CD14-positive monocyte (primary cell): Measurements from ENCODE around the gene PPFIBP2. TPM values are rescaled to one million over a fixed set of nuclear protein-coding genes. Genes with fewer than 3 reads are reported as not detected.

Source experiments
- DNase-seq, 3 donors: peaks; one replicate each; pipeline ENCODE4 v3.0.0-alpha.2; 2011 to 2022
- H2AFZ ChIP-seq: 2 replicates; pipeline ENCODE4 v1.6.0; 2012; ENCODE audit warnings: mild to moderate bottlenecking, low read depth, low read length, inconsistent platforms; ENCODE audit not compliant: insufficient read depth, poor library complexity, severe bottlenecking
- H3K27ac ChIP-seq, 2 donors: 1 replicate in 1 of 2; 2 replicates in 1 of 2; pipeline ENCODE4 v1.5.1; 2012 to 2013; ENCODE audit warnings: low read length in 2 of 2, control low read depth in 1 of 2, inconsistent platforms in 1 of 2, low read depth in 1 of 2, mild to moderate bottlenecking in 1 of 2
- H3K27me3 ChIP-seq, 2 donors: one replicate each; pipeline versions ENCODE4 v1.6.0 to v1.6.1; 2011 to 2013; ENCODE audit warnings: low read length in 2 of 2; ENCODE audit not compliant: control insufficient read depth in 2 of 2, insufficient read depth in 2 of 2
- H3K36me3 ChIP-seq, 2 donors: replicated peaks in 1 of 2; 1 replicate in 1 of 2; 2 replicates in 1 of 2; pipeline versions ENCODE4 v1.5.1 to v1.6.1; 2012 to 2013; ENCODE audit warnings: low read length in 2 of 2, control low read depth in 1 of 2, inconsistent platforms in 1 of 2, mild to moderate bottlenecking in 1 of 2; ENCODE audit not compliant: insufficient read depth in 2 of 2, control insufficient read depth in 1 of 2
- H3K4me1 ChIP-seq, 2 donors: 1 replicate in 1 of 2; 2 replicates in 1 of 2; pipeline versions ENCODE4 v1.5.1 to v1.6.1; 2012 to 2013; ENCODE audit warnings: low read length in 2 of 2, control low read depth in 1 of 2, inconsistent platforms in 1 of 2, mild to moderate bottlenecking in 1 of 2, moderate library complexity in 1 of 2; ENCODE audit not compliant: insufficient read depth in 2 of 2, control insufficient read depth in 1 of 2
- H3K4me2 ChIP-seq: replicated peaks from 2 replicates; pipeline ENCODE3; 2012; ENCODE audit warnings: low read length, moderate library complexity, mild to moderate bottlenecking; ENCODE audit not compliant: poor library complexity, severe bottlenecking; ENCODE audit errors: extremely low read depth
- H3K4me3 ChIP-seq, 3 experiments: fragments of 200-600 bp in 1 of 3; sonication (generic) in 1 of 3; replicated peaks in 1 of 3; 1 replicate in 2 of 3; 2 replicates in 1 of 3; pipeline ENCODE4 v1.5.1; 2011 to 2013; ENCODE audit warnings: low read length in 3 of 3, mild to moderate bottlenecking in 3 of 3, control low read depth in 2 of 3, low read depth in 2 of 3, inconsistent platforms in 1 of 3, moderate library complexity in 1 of 3
- H3K79me2 ChIP-seq: 2 replicates; pipeline ENCODE4 v1.6.0; 2012; ENCODE audit warnings: mild to moderate bottlenecking, control low read depth, inconsistent platforms, low read length, moderate library complexity; ENCODE audit not compliant: insufficient read depth
- H3K9ac ChIP-seq: 2 replicates; pipeline ENCODE4 v1.6.0; 2017; ENCODE audit warnings: low read length, mild to moderate bottlenecking; ENCODE audit not compliant: insufficient read depth, poor library complexity, severe bottlenecking
- H3K9me3 ChIP-seq, 2 donors: replicated peaks in 1 of 2; 1 replicate in 1 of 2; 2 replicates in 1 of 2; pipeline versions ENCODE4 v1.5.1 to v1.6.1; 2012 to 2013; ENCODE audit warnings: low read length in 2 of 2, control low read depth in 1 of 2; ENCODE audit not compliant: control insufficient read depth in 1 of 2, insufficient read depth in 1 of 2
- H4K20me1 ChIP-seq: 2 replicates; pipeline ENCODE4 v1.6.0; 2012; ENCODE audit warnings: mild to moderate bottlenecking, low read length, control low read depth, moderate library complexity; ENCODE audit not compliant: insufficient read depth
- H3K27ac Mint-ChIP-seq, 7 donors: one replicate each; pipeline ENCODE4 v1.8.0; 2020; ENCODE audit warnings: mild to moderate bottlenecking in 7 of 7, mixed read lengths in 7 of 7, moderate library complexity in 6 of 7, inconsistent platforms in 2 of 7
- H3K27me3 Mint-ChIP-seq, 3 donors: one replicate each; pipeline ENCODE4 v1.8.0; 2021 to 2022; ENCODE audit warnings: low read depth in 3 of 3, mild to moderate bottlenecking in 3 of 3, mixed read lengths in 3 of 3, moderate library complexity in 3 of 3, inconsistent platforms in 1 of 3
- H3K36me3 Mint-ChIP-seq, 2 donors: one replicate each; pipeline ENCODE4 v1.8.0; 2020; ENCODE audit warnings: mixed read lengths in 2 of 2, inconsistent platforms in 1 of 2, mild to moderate bottlenecking in 1 of 2
- H3K4me1 Mint-ChIP-seq: one replicate; pipeline ENCODE4 v1.8.0; 2020; ENCODE audit warnings: mild to moderate bottlenecking, mixed read lengths
- H3K4me3 Mint-ChIP-seq, 2 donors: one replicate each; pipeline ENCODE4 v1.8.0; 2020; ENCODE audit warnings: mild to moderate bottlenecking in 2 of 2, mixed read lengths in 2 of 2, moderate library complexity in 1 of 2
- H3K9me3 Mint-ChIP-seq, 7 donors: one replicate each; pipeline ENCODE4 v1.8.0; 2020 to 2022; ENCODE audit warnings: mixed read lengths in 7 of 7, mild to moderate bottlenecking in 6 of 7, moderate library complexity in 6 of 7, inconsistent platforms in 2 of 7
- WGBS: methylation state at CpG from one replicate; pipeline ENCODE4 v1.1.5; 2013; ENCODE audit warnings: missing lambda C conversion rate; ENCODE audit not compliant: insufficient coverage; 5-methylcytosine and 5-hydroxymethylcytosine counted together
- intact Hi-C, 2 donors: fragments of 100-400 bp; cut with micrococcal nuclease; formaldehyde crosslinking; loops; one replicate each; pipeline versions ENCODE4 v1.15.0 to v1.15.1; 2023
- polyA plus RNA-seq, 3 donors: library from polyadenylated mRNA; depleted of rRNA in 1 of 3; unstranded in 2 of 3; stranded (reverse) in 1 of 3; fragments of 300-500 nt in 2 of 3; fragments of >200 nt in 1 of 3; fragmentation: Illumina TruSeq in 2 of 3; gene quantifications; 1 replicate in 2 of 3; 2 replicates in 1 of 3; pipeline ENCODE4 v1.2.3, GENCODE V29; 2012 to 2021
- TF ChIP-seq, protein P1 (sequence below): fragments of 200-600 bp; IDR thresholded peaks from one replicate; pipeline ENCODE4 v1.8.0; 2022; ENCODE audit warnings: antibody characterized with exemption, mild to moderate bottlenecking

Gene PPFIBP2
- polyA plus RNA-seq, 3 donors: 5.9 to 41.6 (median 8.6) TPM

DNA sequence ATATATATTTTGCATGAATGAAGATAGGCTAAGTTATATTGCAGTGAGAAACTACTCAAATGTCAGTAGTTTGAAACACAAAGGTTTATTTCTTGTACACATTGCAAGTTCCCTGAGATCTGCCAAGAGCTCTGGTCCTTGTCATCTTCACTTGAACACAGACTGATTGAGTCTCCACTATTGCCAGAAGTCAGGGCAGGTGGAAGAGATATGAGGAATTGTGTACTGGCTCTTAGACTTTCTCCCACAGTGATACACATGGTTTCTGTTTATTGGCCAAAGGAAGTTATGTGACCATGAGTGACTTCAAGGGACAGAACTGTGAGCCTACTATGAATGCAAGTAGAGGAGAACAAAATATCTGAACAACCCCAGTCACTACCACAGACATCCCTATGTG is 44.2 kb downstream of the PPFIBP2 start:
- Histone ChIP-seq H3K9ac (no peak overlapping the region), H3K4me3 (no peak overlapping the region), H3K27ac (no peak overlapping the region), H3K4me1 (no peaks in the 10 kb centered on the region), H3K79me2 (no peaks in the 10 kb centered on the region), H3K9me3 (no peaks in the 10 kb centered on the region), H3K27me3 (no peaks in the 10 kb centered on the region), H4K20me1 (peaks cover 45% of the 10 kb centered on the region), H3K36me3 (peaks cover 10 to 25% of the 10 kb centered on the region in 2 donors), H3K4me2 (no peak overlapping the region), H2AFZ (no peak overlapping the region)
- Mint-ChIP-seq H3K27me3 (peaks cover 2 to 6% (median 6%) of the 10 kb centered on the region in 3 donors), H3K36me3 (peaks cover 35 to 42% of the 10 kb centered on the region in 2 donors), H3K4me1 (no peaks in the 10 kb centered on the region), H3K9me3 (no peaks in the 10 kb centered on the region), H3K4me3 (no peak overlapping the region), H3K27ac (no peak overlapping the region)
- TF ChIP-seq, protein P1, sequence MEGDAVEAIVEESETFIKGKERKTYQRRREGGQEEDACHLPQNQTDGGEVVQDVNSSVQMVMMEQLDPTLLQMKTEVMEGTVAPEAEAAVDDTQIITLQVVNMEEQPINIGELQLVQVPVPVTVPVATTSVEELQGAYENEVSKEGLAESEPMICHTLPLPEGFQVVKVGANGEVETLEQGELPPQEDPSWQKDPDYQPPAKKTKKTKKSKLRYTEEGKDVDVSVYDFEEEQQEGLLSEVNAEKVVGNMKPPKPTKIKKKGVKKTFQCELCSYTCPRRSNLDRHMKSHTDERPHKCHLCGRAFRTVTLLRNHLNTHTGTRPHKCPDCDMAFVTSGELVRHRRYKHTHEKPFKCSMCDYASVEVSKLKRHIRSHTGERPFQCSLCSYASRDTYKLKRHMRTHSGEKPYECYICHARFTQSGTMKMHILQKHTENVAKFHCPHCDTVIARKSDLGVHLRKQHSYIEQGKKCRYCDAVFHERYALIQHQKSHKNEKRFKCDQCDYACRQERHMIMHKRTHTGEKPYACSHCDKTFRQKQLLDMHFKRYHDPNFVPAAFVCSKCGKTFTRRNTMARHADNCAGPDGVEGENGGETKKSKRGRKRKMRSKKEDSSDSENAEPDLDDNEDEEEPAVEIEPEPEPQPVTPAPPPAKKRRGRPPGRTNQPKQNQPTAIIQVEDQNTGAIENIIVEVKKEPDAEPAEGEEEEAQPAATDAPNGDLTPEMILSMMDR: no peak
- intact Hi-C loops: no loop called here
- DNase-seq: no peak

DNA sequence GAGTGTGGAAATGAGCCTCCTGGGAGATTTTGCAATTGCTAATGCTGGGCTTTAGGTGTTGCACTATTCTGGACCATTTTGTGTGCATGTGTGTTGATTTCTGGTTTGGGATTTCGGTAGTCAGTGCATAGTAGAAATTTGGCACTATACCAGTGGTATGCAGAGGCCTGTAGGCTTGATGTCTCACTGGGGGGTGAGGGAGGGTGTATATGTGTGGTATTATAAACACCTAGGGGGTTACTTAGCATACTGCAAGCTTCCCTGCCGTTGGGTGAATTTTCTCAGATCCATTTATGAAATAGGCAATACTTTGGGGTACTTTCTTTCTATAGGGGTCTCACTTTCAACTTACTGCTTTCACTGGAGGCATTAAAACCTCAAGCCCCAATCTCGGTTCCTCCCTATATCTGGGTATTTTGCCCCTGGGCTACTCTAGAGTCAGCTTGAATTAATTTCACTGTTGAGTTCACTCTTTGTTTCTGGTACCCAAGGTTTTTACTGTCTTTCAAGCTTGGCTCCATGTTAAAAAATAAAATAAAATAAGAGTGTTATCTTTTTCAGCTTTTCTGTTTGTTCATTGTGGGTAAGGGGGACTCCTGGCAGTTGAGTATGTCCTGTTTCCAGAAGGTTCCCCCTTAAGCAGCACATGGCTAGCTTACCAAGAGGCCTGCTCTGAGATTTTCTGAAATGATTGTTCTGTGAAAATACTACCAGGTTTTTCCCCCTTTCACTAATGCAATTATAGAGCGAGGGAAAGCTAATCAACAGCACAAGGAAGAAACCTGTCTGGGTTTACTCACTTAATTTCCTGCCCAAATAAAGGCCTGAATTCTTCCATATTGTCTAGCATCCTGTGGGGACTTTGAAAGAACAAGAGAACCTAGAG is 45.8 kb downstream of the PPFIBP2 start:
- Histone ChIP-seq H3K4me3 (no peak overlapping the region), H3K79me2 (no peaks in the 10 kb centered on the region), H3K36me3 (peaks cover 0 to 10% of the 10 kb centered on the region in 2 donors), H3K27me3 (no peaks in the 10 kb centered on the region), H3K9ac (no peak overlapping the region), H3K4me1 (no peaks in the 10 kb centered on the region), H3K9me3 (no peaks in the 10 kb centered on the region), H2AFZ (no peak overlapping the region), H3K4me2 (no peak overlapping the region), H3K27ac (no peak overlapping the region), H4K20me1 (peaks cover 50% of the 10 kb centered on the region)
- Mint-ChIP-seq H3K36me3 (peaks cover 29 to 36% of the 10 kb centered on the region in 2 donors), H3K27ac (no peak overlapping the region), H3K4me1 (no peaks in the 10 kb centered on the region), H3K9me3 (peaks cover 0 to 2% (median 0%) of the 10 kb centered on the region in 7 donors), H3K4me3 (no peak overlapping the region), H3K27me3 (peaks cover 2 to 6% (median 6%) of the 10 kb centered on the region in 3 donors)
- DNase-seq: no peak
- intact Hi-C loops: no loop called here
- TF ChIP-seq, protein P1: no peak
- WGBS: 100% methylated on average over 1 of the region's 4 CpGs
